ENCODE results near the gene CACNB2.
"Not testable (repeated sequence)": the region's sequence is repeated elsewhere in the genome, so short reads cannot be mapped to it uniquely, and the experiment has no call there.

CACNB2 gene

DNA sequence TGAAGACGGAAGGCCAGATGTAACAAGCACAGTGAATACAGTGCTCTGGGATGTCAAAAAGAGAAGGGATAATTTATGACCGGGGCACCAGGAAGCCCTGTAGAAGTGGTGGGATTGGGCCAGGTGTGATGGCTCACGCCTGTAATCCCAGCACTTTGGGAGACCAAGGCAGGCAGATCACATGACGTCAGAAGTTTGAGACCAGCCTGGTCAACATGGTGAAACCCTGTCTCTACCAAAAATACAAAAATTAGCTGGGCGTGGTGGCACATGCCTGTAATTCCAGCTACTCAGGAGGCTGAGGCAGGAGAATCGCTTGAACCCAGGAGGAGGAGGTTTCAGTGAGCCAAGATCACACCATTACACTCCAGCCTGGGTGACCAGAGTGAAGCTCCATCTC is 305.4 kb downstream of the CACNB2 start:
- DNase-seq = not testable (repeated sequence)

DNA sequence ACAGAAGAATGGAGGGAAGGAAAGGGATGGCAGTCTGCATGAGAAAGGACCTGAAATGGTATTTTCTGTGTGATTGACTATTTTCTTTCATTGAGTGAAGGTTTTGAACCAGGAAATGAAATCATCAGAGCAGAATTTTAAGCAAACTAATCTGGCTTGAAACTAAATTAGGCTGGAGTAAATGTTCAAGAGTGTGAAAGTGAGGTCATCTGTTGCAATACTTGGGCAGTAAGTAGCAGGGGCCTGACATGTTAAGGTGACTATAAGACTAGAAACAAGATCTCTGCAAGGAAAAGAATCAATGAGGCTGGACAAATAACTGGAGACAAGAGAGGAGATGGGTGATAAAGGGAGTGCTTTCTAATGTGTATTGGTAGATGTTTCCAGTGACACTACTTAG is 306.0 kb downstream of the CACNB2 start:
- no peak for DNase-seq

DNA sequence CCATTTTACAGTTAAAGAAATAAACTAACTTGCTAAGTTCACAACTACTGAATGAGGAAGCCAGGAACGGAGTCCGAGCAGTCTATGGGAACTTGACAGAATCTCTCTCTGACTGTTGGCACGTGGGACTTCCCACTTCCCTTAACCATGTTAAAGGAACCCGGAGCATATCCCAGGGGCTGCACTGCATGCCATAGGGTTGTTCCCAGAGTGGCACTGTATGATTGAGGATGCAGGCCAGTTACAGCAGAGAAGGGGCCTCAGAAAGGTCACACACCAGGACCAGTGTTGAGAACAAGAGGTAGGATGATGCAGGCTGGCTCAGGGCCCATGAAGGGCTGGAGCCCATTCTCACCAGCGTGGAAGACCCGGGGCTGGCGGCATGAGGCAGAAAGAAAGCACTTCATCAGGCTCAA is 309.4 kb downstream of the CACNB2 start:
- peak in 3 of 56 donors; percentile 1 to 8 (median 3) for DNase-seq

DNA sequence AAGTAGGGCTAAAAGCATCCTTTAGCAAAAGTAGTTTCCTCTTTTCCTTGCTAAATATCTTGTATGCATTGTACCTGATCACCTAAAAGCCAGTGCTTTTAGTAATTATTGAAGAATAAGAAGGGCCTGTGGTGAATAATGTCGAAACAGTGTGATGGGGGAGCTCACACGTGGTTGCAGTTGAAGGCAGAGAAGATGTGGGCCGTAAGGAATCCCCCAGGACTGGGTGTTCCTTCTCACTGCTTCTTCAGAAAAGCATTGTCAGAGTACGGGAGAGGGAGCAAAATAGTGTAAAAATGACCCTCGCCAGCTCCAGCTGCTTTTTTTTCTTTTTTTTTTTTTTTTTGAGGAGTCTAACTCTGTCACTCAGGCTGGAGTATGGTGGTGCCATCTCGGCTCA is 310.1 kb downstream of the CACNB2 start:
- DNase-seq = no peak

DNA sequence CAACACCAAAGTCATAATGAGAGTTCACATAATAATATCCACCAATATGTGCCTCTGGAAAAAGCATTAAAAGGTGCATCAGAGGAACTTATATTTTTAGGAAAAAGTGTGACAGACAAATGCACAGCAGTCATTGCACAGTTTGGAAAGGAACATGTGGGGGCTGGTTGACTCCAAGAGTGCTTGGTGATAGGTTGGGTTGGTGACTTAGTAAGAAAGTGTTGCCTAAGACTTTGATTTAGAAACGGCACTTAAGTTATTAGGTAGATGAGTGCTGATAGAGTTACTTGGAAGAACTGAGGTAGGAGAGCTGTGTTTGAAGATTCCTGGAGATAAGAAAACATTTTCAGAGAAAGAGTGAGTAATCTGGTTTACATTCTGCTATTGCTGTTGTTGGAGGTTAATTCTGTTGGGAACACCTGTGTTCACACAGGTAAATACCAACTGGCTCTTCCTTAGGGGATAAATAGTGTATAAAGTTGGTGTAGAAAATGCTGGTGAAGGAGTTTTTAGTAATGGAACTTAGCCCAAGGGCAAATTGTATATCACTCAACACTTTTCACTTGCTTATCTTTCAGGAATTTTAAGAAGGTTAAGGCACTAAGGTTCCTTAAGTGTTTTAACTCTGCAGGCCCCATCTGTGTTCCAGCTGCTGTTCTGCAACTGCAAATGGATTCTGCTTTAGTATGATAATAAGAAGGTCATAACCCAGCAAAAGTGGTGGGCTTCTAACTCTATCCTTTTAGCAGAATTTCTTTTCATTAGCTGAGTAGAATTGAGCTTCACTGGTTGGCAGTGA is 315.1 kb downstream of the CACNB2 start:
- peak in 2 of 56 donors; percentile 7 to 20 for DNase-seq

DNA sequence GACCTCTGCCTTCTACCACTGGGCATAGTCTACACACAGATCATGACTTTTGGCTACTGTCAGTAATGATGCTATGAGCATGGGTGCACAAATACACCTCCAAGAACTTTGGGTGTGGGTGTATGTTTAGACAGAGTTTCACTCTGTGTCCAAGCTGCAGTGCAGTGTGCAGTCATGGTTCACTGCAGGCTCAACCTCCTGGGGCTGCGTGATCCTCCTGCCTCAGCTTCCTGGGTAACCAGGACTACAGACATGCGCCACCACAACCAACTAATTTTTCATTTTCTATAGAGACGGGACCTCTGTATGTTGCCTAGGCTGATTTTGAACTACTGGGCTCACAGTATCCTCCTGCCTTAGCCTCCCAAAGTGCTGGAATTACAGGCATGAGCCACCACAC is 316.8 kb downstream of the CACNB2 start:
- no peak for DNase-seq

DNA sequence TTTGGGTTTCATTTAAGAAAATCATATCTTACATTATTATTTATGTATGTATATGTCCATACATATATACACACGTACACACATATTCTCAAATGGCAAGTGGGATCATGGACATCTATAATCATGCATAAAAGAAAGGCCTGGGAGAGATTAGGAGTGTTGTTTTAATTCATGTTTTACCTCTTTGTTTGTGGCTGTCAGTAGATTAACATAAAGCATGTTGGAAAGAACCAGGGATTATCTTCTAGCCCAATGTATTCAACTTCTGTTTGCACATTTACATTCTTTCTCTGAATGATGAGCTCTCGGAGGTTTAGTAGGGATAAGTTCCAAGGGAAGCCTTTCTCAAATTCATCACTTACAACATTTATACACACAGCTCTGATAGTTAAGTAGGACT is 319.8 kb downstream of the CACNB2 start:
- DNase-seq = no peak

DNA sequence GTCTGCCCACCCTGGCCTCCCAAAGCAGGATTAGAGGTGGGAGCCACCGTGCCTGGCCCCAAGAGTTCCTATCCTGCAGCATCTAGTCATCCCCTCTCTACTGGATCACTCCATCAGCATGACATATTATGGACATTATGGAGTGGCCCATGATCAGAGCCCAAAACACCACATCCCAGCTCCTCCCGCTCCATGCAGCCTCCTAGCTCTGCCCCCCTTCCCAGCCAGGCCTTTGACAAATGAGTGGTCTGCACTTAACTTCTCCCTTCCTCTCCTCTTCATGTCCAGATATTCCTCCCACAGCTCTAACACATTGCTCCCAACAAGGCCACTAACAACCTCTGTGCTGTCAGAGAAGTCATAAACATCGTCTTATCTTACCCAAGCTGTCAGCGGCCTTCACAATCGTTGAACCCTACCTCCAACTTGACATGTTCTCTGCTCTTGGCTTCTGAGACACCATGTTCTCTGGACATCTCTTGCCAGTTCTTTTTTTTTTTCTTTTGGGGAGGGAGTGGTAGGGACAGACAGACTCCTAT is 323.5 kb downstream of the CACNB2 start:
- DNase-seq = no peak

DNA sequence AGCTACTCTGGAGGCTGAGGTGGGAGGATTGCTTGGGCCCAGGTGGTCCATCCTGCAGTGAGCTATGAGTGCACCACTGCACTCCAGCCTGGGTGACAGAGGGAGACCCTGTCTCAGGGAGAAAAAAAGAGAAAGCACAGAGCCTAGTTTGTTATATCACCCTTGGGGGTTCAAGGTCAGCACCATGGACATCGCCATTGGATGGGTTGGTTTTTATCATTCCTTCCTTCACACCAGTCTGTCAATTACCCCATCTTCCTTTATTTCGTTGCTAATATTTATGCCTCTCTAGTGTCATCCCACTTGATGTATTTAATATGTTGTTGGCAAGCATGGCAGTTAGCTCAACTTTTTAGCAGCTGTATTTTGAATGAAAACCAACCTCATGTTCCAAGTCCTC is 328.9 kb downstream of the CACNB2 start:
- no peak for DNase-seq

DNA sequence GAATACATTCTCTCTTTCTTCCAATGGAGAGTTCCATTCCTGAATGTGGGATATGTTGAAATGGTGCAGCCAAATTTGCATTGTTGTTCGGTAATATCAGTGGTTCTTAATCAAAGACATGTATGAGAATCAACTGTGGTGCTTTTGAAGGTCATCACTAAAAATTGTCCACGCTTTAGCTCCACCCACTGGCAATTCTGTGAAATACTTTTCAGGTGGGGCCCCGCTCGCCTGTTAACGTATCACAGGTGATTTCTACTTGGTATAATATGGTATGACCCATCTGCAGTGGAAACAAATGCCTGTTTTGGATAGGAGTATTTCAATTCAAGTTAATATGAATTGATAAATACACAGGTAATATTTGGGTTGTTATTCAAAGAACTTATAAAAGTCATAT is 332.8 kb downstream of the CACNB2 start:
- peak in 2 of 56 donors; percentile 3 to 5 for DNase-seq

DNA sequence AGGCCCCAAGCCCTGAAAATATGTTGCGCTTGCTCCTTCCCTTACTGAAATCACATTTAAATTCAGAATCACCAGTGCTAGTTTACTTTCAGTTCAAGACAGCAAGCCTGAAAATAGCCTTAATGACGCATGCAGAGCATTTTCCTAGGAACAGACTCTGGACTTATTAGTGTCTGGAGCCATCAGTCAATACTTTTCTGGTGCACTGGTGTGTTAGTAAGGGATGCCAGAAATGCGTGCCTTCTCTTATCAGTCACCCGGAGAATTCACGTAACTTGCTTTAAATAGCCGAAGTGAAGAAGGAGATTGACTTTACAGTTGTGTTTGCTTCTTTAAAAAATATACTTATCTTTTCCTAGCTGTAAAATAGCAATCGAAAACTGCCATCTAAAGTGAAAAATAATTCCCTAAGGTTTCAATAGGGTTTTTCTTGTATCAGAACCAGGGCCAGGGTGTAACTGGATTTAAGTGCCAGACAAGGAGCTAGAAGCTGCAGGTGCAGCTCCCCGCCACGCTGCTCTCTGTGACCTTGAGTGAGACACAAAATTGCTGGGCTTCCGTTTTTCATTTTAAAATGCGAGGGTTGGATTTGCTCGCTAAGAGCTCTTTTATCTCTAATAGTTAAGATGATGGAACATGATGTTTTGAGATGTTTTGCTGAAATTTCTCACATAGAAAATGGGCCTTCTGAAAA is 333.3 kb downstream of the CACNB2 start:
- peak in 7 of 56 donors; percentile 2 to 26 (median 15) for DNase-seq

DNA sequence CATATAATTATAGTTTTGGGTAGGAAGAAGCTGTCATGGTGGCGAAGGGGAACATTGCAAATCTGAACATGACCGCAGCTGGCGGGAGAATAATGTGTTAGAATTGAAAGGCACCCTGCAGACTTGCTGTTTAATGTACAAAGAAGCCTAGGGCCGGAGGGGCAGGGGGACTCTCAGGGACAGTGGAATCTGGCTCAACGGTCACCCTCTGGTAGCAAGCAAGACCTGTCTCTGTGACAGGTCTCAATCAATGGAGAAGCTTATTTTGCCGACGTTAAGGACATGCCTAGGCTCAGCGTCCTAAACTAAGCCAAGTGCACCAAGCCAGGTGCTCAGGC is 333.9 kb downstream of the CACNB2 start:
- DNase-seq = peak in 2 of 56 donors; percentile 3 to 26

DNA sequence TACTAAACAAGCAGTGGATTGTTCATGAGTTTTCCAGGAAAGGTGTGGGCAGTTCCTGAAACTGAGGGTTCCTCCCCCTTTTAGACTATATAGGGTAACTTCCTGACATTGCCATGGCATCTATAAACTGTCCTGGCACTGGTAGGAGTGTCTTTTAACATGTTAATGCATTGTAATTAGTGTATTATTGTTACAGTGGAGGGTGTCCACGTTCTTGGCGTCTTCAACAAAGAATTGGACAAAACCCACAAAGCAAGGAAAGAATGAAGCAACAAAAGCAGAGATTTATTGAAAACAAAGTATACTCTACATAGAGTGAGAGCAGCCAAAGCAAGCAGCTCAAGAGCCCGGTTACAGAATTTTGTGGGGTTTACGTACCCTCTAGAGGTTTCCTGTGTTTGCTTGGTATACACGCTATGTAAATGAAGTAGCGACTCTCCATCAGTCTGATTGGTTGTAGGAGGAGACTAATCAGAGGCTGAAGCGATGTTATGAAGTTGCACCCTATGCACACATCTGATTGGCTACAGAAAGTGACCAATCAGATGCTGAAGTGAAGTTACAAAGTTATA is 335.9 kb downstream of the CACNB2 start:
- no peak for DNase-seq

DNA sequence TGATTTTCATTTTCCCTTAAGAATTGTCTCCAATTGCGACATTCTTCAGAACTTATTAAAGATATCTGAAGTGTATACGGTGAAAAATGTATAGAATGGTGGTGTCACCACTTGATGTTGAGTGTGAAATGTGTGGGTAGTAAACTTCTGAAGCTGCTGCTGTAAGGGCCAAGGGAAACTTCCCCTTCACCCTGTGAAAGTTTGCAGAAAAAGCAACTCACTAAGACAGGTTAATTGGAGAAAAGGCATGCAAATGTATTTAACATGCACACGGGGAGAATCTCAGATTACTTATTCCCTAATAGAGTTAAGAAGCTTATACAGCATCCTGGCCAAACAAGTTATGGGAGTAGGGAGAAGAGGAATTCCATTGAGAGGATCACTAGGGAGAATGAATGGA is 338.1 kb downstream of the CACNB2 start:
- DNase-seq = no peak

DNA sequence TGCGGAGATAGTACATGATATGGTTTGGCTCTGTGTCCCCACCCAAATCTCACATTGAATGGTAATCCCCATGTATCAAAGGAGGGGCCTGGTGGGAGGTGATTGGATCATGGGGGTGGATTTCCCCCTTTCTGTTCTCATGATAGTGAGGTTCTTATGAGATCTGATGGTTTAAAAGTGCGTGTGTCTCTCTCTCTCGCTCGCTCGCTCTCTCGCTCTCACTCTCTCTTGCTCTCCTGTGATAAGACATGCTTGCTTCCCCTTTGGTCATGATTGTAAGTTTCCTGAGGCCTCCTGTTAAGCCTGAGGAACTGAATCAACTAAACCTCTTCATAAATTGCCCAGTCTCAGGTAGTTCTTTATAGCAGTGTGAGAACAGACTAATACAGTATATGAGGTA is 339.3 kb downstream of the CACNB2 start:
- DNase-seq = no peak

DNA sequence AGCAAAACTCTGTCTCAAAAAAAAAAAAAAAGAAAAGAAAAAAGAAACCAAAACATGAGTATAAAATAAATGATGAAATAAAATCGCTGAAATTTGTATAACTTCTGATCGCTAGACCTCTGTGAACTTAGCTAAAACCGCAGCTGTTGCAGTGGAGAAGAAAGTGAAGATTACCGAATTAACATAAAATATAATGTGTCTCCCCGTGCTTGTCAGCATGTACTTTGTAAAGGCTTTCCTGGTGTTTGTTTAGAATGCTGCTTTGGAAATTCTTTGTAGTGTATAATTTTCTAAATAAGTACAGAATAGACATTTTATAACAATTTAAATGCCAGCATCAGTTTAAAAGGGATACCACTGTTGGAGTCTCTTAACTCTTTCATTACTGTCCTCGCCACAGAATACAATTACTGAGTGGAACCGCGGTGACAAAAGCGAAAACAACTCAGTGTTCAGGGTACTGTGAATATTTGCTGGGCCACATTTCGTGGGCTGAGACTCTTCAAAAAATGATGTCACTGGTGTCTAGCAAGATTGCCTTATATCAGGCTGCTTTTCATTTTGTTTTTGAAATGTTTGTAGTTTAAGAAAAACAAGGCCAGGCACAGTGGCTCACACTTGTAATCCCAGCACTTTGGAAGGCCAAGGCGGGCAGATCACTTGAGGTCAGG is 343.4 kb downstream of the CACNB2 start:
- DNase-seq = no peak

DNA sequence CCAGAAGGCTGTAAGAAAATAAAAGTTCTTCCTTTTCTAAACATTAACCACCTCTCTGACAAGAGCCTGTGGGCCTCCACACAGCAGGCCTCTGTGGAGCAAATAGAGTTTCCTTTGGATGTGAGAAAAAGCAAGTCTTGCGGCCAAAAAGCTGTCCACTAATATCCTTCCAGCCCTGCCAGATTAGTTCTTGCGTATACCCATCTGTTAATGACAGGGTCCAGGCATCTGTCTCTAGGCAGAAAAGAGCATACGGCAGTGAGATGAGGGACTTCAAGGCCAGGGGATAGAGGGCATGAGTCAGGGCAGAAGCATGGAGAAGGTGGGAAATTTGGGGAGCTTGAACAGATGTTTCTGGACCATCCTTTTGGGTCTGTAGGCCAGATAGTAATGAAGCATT is 346.2 kb downstream of the CACNB2 start:
- DNase-seq = no peak

DNA sequence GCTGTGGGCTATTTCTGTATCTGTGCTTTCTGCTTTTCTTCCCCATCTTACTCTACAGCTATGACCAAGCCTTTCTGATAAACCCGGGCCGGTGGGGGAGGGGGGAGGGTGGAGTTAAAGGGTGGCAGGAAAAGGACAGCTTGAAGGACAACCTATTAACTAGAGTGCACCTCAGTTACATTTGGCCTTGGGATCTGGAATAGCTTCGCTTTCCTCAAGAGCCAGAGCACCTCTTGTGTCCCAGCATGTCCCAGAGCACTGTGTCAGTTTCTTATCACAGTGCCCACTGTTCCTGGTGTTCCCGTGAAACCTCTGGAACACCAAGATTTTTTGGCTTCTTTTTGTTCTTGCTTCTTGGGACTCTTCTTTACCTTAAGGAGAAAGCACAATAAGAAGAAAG is 350.5 kb downstream of the CACNB2 start:
- no peak for DNase-seq

DNA sequence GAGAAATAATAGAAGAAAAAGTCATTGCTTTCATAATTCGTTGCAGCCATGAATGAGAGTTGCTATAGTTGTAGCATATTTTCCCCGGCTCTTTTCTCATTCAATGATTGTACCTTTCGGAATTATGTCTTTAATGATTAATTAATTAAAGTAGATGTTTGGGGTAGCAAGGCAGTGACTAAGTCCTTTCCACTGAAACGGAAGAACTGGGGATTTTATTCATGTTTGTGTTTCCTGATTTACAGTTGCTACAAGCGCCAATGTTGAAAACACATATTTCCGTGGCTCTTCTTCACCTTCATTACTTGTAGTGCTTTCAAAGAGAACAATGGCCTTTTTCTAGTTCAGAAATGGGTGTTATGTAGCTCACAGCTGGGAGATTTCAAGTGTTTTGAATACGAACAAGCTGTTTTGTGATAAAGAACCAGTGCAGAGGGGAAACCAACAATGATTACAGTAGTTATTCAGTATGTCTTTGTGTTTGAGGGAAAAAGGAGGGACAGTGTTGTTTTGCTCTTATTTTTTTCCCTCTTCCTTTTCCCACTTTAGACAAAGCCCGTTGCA is 357.7 kb downstream of the CACNB2 start:
- DNase-seq = no peak

DNA sequence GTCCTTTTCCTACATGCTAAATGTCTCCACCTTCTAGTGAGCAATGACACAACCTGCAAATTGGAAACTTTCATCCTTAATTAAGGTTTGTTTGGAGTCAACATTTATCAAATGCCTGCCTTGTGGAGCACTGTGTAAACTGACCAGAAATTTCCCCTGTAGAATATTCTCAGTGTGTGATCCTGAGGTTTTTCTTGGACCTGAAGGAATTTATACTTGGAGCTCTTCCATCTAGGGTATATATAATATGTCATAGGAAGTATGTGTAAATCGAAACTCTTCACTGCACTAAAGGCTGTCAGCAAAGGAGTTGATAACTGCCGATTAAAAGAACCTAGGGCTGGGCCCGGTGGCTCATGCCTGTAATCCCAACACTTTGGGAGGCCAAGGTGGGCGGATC is 358.8 kb downstream of the CACNB2 start:
- no peak for DNase-seq

DNA sequence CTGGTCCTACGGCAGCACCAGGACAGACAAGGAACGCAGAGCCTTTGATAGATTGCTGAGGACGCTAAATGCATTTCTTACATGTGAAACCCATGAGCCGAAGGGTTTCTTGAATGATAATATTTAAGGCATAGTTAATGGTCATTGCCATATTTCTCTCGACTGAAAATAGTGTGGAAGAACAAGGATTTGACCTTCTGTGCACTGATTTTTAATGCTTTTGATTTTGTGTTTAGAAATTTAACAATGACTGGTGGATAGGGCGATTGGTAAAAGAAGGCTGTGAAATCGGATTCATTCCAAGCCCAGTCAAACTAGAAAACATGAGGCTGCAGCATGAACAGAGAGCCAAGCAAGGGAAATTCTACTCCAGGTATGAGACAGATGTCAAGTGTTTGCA is 360.4 kb downstream of the CACNB2 start:
- no peak for DNase-seq

DNA sequence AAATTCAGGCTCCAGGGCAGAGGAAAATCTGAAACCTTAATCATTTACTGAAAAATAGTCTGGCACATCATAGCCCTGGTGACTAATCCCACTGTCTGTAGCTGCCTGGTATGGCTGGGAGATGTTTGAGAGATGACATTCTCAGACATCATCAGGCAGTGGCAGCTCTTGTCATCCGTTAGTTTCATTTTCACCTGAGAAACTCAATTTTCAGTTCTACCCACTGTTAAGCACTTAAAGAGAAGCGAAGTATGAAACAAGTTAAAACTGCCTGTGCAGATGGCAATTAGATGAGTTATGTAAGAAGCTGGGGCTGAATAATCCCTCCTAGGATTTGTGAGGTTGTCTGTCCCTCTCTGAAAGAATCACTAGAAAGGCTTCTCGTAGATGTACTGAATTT is 361.0 kb downstream of the CACNB2 start:
- peak in 3 of 56 donors; percentile 4 to 16 (median 8) for DNase-seq

Data from nucleus accumbens (tissue), 56 donors.